CD4-positive, alpha-beta T cell (primary cell): ENCODE results near the gene CCDC9B. TPM values are rescaled to one million over a fixed set of nuclear protein-coding genes. Genes with fewer than 3 reads are reported as not detected.

Source experiments
- ATAC-seq: fragments of 200-7000 bp; cut with Tn5 transposase; one replicate; pipeline ENCODE4 v1.10.0; 2022; ENCODE audit warnings: mild to moderate bottlenecking; ENCODE audit not compliant: poor library complexity
- CTCF ChIA-PET: fragments of 350-600 bp; sonication (Branson Sonifier 250); formaldehyde crosslinking; loops from one replicate; lab custom pipeline; 2021; ENCODE audit warnings: antibody characterized with exemption, inconsistent platforms; lab: Charles Lee
- POLR2A ChIA-PET: fragments of 350-600 bp; sonication (Branson Sonifier 250); formaldehyde crosslinking; loops from one replicate; lab custom pipeline; 2021; ENCODE audit warnings: antibody characterized with exemption, inconsistent platforms; lab: Charles Lee
- DNase-seq, 14 experiments: peaks; one replicate each; pipeline ENCODE4 v3.0.0-alpha.2; 2013 to 2020; ENCODE audit warnings: mixed read lengths in 2 of 14
- H3K27ac ChIP-seq, 2 donors: one replicate each; pipeline versions ENCODE4 v1.5.1 to v1.7.0; 2013; ENCODE audit warnings: low read length in 2 of 2, low read depth in 1 of 2, mild to moderate bottlenecking in 1 of 2
- H3K27me3 ChIP-seq, 2 experiments: 1 replicate in 1 of 2; 2 replicates in 1 of 2; pipeline versions ENCODE4 v1.6.1 to v1.7.0; 2013; ENCODE audit warnings: low read length in 2 of 2, control low read depth in 1 of 2, mild to moderate bottlenecking in 1 of 2, moderate library complexity in 1 of 2; ENCODE audit not compliant: insufficient read depth in 2 of 2, control insufficient read depth in 1 of 2
- H3K36me3 ChIP-seq: one replicate; pipeline ENCODE4 v1.6.1; 2013; ENCODE audit warnings: low read length, control low read depth; ENCODE audit not compliant: insufficient read depth
- H3K4me1 ChIP-seq: one replicate; pipeline ENCODE4 v1.6.1; 2013; ENCODE audit warnings: low read length, control low read depth; ENCODE audit not compliant: insufficient read depth
- H3K4me3 ChIP-seq: one replicate; pipeline ENCODE4 v1.5.1; 2013; ENCODE audit warnings: mild to moderate bottlenecking, low read length, moderate library complexity
- H3K9me3 ChIP-seq, 2 experiments: 1 replicate in 1 of 2; 2 replicates in 1 of 2; pipeline versions ENCODE4 v1.6.1 to v1.7.0; 2013; ENCODE audit warnings: low read length in 2 of 2, mild to moderate bottlenecking in 2 of 2, control low read depth in 1 of 2, moderate library complexity in 1 of 2; ENCODE audit not compliant: control insufficient read depth in 1 of 2, insufficient read depth in 1 of 2
- H3K27ac Mint-ChIP-seq: one replicate; pipeline ENCODE4 v1.8.0; 2020; ENCODE audit warnings: mixed read lengths
- H3K27me3 Mint-ChIP-seq: one replicate; pipeline ENCODE4 v1.8.0; 2021; ENCODE audit warnings: mixed read lengths
- H3K36me3 Mint-ChIP-seq: one replicate; pipeline ENCODE4 v1.8.0; 2021; ENCODE audit warnings: low read depth, mixed read lengths
- H3K4me1 Mint-ChIP-seq: one replicate; pipeline ENCODE4 v1.8.0; 2021; ENCODE audit warnings: low read depth, mixed read lengths
- H3K4me3 Mint-ChIP-seq: one replicate; pipeline ENCODE4 v1.8.0; 2020; ENCODE audit warnings: mild to moderate bottlenecking, mixed read lengths
- H3K9me3 Mint-ChIP-seq: one replicate; pipeline ENCODE4 v1.8.0; 2020; ENCODE audit warnings: mixed read lengths
- intact Hi-C, 2 experiments: fragments of 100-400 bp; cut with DNase I in 1 of 2; cut with micrococcal nuclease in 1 of 2; formaldehyde crosslinking; loops; one replicate each; pipeline versions ENCODE4 v1.15.1 to v1.9.0; 2023 to 2025; cut with DNase I, micrococcal nuclease
- total RNA-seq, 174 experiments: library from RNA in 2 of 174; stranded (reverse) in 2 of 174; gene quantifications; one replicate each; pipeline ENCODE4 v1.2.3 and lab custom pipeline; 2021 to 2026
- TF ChIP-seq, protein P1 (sequence below): fragments of 200-600 bp; IDR thresholded peaks from one replicate; pipeline ENCODE4 v1.8.0; 2022; ENCODE audit warnings: antibody characterized with exemption, mild to moderate bottlenecking

CCDC9B gene
- total RNA-seq, 2 experiments from 2014 or later = 1.0 to 1.5 TPM

DNA sequence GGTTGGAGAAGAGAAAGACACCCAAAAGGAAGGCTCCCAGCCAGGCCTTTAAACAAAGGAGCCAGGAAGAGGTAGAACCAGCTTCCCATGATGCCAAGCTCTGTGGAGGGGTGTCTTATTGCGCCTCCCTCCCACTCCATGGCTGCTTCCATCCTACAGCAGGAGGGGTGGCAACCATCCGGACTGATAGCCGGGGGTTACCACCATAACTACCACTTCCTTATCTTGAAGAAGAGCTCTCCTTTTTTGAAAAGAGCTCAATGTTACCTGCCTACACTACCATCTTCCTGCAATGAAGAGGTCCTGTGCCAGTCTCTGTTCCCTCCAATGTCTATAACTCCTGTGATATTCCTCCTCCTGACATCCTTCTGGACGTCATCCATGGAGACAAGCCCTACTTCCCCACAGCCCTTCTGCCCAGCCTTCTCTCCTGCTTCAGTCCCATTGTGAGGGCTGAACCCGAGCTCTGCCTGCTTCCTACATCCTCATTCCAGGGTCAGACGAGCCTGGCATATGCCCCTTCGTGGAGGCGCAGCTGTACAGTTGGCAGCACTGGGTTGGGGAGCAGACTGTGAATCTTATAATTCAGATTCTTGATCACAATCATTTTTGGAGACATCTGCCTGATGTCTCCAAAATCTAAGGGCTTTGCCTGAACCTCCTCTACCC, 8.5 kb downstream of the CCDC9B start:
- H3K36me3 ChIP-seq = no peaks in the 10 kb centered on the region
- H3K27ac Mint-ChIP-seq = no peak overlapping the region
- H3K4me1 ChIP-seq = peaks cover 22% of the 10 kb centered on the region
- no peaks in the 10 kb centered on the region for H3K27me3 Mint-ChIP-seq
- no peaks in the 10 kb centered on the region for H3K9me3 ChIP-seq
- TF ChIP-seq, protein P1, sequence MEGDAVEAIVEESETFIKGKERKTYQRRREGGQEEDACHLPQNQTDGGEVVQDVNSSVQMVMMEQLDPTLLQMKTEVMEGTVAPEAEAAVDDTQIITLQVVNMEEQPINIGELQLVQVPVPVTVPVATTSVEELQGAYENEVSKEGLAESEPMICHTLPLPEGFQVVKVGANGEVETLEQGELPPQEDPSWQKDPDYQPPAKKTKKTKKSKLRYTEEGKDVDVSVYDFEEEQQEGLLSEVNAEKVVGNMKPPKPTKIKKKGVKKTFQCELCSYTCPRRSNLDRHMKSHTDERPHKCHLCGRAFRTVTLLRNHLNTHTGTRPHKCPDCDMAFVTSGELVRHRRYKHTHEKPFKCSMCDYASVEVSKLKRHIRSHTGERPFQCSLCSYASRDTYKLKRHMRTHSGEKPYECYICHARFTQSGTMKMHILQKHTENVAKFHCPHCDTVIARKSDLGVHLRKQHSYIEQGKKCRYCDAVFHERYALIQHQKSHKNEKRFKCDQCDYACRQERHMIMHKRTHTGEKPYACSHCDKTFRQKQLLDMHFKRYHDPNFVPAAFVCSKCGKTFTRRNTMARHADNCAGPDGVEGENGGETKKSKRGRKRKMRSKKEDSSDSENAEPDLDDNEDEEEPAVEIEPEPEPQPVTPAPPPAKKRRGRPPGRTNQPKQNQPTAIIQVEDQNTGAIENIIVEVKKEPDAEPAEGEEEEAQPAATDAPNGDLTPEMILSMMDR = no peak
- ATAC-seq (no peak), DNase-seq (no peak)
- H3K27ac ChIP-seq = no peak overlapping the region
- intact Hi-C loops = loop anchor here in 1 of 2 experiments (5.0 to 10.0 kb wide), 2 partner anchors 115 to 547 kb away; partner anchors contain the start of gene FSIP1
- H3K36me3 Mint-ChIP-seq = no peaks in the 10 kb centered on the region
- peaks cover 21% of the 10 kb centered on the region for H3K4me1 Mint-ChIP-seq
- no peak overlapping the region for H3K4me3 Mint-ChIP-seq
- no peak overlapping the region for H3K4me3 ChIP-seq
- ChIA-PET CTCF (interaction anchor here (1.1 to 1.4 kb wide), 2 partner anchors 9 to 11 kb away, joined by 4 read pairs; partner anchors contain the start of gene INAFM2), POLR2A (no interaction called here)
- no peaks in the 10 kb centered on the region for H3K27me3 ChIP-seq
- no peaks in the 10 kb centered on the region for H3K9me3 Mint-ChIP-seq

DNA sequence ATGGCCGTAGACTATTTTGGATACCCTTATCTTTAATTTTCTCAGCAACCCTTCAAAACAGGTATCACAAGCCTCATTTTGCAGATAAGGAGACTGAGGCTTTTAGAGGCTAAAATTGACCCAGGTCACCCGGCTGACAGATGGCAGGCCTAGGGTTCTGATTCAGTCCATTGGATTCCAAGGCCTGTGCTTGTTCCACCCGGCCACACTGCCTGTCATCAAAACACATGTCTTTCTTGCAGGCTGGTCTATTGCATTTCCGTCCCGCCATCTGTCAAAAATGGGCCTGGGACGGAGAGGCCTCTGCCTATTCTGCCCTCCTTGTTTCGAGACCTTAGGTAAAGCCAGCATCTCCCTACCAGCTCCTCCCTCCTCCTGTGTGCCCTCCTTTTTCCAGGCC, 9.1 kb downstream of the CCDC9B start:
- TF ChIP-seq, protein P1 = no peak
- ATAC-seq = no peak
- intact Hi-C loops = loop anchor here in 1 of 2 experiments (5.0 to 10.0 kb wide), 2 partner anchors 114 to 547 kb away; partner anchors contain the start of gene FSIP1

DNA sequence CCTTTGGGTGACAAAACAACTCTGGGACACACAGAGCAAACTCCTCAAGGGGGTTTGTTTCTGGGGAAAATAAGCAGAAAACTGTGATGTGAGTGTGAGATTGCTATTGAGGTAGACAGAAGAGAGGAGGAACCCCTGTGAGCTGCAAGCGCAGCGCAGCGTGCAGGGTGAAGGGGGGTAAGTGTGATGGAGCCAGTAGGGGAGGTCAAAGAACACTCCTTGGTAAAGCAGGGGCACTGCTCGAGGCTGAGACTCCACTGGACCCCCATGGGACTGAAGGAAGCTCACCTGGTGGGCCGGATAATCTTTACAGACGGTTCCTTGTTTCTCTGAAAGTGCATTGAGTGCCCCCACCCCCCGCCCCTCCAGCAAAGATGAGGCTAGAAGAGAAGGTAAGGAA, 9.7 kb downstream of the CCDC9B start:
- TF ChIP-seq, protein P1 = no peak
- no peaks in the 10 kb centered on the region for H3K36me3 Mint-ChIP-seq
- CTCF ChIA-PET = no interaction called here

More for the DNA sequence above, 9.1 kb downstream of the CCDC9B start:
- Mint-ChIP-seq H3K9me3 (no peaks in the 10 kb centered on the region), H3K4me3 (no peak overlapping the region), H3K27ac (no peak overlapping the region), H3K27me3 (no peaks in the 10 kb centered on the region), H3K36me3 (no peaks in the 10 kb centered on the region), H3K4me1 (peaks cover 21% of the 10 kb centered on the region)
- H3K36me3 ChIP-seq = no peaks in the 10 kb centered on the region
- no peak overlapping the region for H3K27ac ChIP-seq
- H3K4me3 ChIP-seq = no peak overlapping the region
- no peak for DNase-seq
- ChIA-PET CTCF (interaction anchor here (1.1 to 1.4 kb wide), 2 partner anchors 8 to 11 kb away, joined by 4 read pairs; partner anchors contain the start of gene INAFM2), POLR2A (no interaction called here)
- H3K27me3 ChIP-seq = no peaks in the 10 kb centered on the region
- no peaks in the 10 kb centered on the region for H3K9me3 ChIP-seq
- H3K4me1 ChIP-seq = peaks cover 19% of the 10 kb centered on the region

More for the DNA sequence above, 9.7 kb downstream of the CCDC9B start:
- Histone ChIP-seq H3K9me3 (no peaks in the 10 kb centered on the region), H3K4me1 (peaks cover 18% of the 10 kb centered on the region), H3K27me3 (no peaks in the 10 kb centered on the region), H3K27ac (no peak overlapping the region), H3K36me3 (no peaks in the 10 kb centered on the region), H3K4me3 (no peak overlapping the region)
- Mint-ChIP-seq H3K4me3 (no peak overlapping the region), H3K4me1 (peaks cover 22% of the 10 kb centered on the region), H3K27ac (no peak overlapping the region), H3K9me3 (no peaks in the 10 kb centered on the region), H3K27me3 (no peaks in the 10 kb centered on the region)
- intact Hi-C loops = loop anchor here in 1 of 2 experiments (5.0 to 10.0 kb wide), 2 partner anchors 114 to 546 kb away; partner anchors contain the start of gene FSIP1
- POLR2A ChIA-PET = no interaction called here
- ATAC-seq (no peak), DNase-seq (no peak)
